ENCODE results near the gene WNT3A.

- TF ChIP-seq, protein P1, sequence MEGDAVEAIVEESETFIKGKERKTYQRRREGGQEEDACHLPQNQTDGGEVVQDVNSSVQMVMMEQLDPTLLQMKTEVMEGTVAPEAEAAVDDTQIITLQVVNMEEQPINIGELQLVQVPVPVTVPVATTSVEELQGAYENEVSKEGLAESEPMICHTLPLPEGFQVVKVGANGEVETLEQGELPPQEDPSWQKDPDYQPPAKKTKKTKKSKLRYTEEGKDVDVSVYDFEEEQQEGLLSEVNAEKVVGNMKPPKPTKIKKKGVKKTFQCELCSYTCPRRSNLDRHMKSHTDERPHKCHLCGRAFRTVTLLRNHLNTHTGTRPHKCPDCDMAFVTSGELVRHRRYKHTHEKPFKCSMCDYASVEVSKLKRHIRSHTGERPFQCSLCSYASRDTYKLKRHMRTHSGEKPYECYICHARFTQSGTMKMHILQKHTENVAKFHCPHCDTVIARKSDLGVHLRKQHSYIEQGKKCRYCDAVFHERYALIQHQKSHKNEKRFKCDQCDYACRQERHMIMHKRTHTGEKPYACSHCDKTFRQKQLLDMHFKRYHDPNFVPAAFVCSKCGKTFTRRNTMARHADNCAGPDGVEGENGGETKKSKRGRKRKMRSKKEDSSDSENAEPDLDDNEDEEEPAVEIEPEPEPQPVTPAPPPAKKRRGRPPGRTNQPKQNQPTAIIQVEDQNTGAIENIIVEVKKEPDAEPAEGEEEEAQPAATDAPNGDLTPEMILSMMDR (IDR thresholded peaks at IDR 0.05 in 2 of 3, conservative IDR thresholded peaks at IDR 0.05 in 1 of 3; ENCODE audit: insufficient read depth in 2 of 3, low read depth in 1 of 3, low read length in 3 of 3): no peak
- TF ChIP-seq IRF9 (tag; IDR thresholded peaks at IDR 0.05) (no peak), ZNF75A (CRISPR knock-in tag; IDR thresholded peaks at IDR 0.05) (no peak), ZNF586 (CRISPR knock-in tag; conservative IDR thresholded peaks at IDR 0.05) (no peak), RAD21 (CRISPR knock-in tag; conservative IDR thresholded peaks at IDR 0.05 in 1 of 2, IDR thresholded peaks at IDR 0.05 in 1 of 2) (no peak), MAZ (CRISPR knock-in tag; conservative IDR thresholded peaks at IDR 0.05 in 1 of 2, IDR thresholded peaks at IDR 0.05 in 1 of 2) (no peak), NCOA2 (IDR thresholded peaks at IDR 0.05; ENCODE audit: partially characterized antibody in 2 of 2) (no peak), EP300 (IDR thresholded peaks at IDR 0.05; ENCODE audit: low read length) (no peak)
Measured at GRCh38 chr1:228034954-228035837, 28.4 kb downstream of the WNT3A start.
